H1 (cell line): ENCODE measurements around the gene OPRD1. TPM values are rescaled to one million over a fixed set of nuclear protein-coding genes. Genes with fewer than 3 reads are reported as not detected.
A peak's percentile ranks its signal among the peaks of the same experiment; 100 is the strongest.

Experiments
- CTCF ChIA-PET: fragments of 300-600 bp; sonication (Branson Sonifier 250); formaldehyde crosslinking; loops from one replicate; lab custom pipeline; 2021; ENCODE audit not compliant: partially characterized antibody; lab: Charles Lee
- POLR2A ChIA-PET: fragments of 300-600 bp; sonication (Branson Sonifier 250); formaldehyde crosslinking; loops from one replicate; lab custom pipeline; 2021; ENCODE audit warnings: inconsistent platforms; ENCODE audit not compliant: partially characterized antibody; lab: Charles Lee
- DNase-seq, 2 experiments: peaks; one replicate each; pipeline versions ENCODE4 v3.0.0 to v3.0.0-alpha.2; 2010 to 2022; ENCODE audit warnings: low spot score in 2 of 2, low read depth in 1 of 2, mixed read lengths in 1 of 2
- FAIRE-seq: peaks from 2 replicates; lab custom pipeline; 2011; peaks lifted over from hg19 to GRCh38; lab: Jason Lieb, UNC
- H2AFZ ChIP-seq: 2 replicates; pipeline ENCODE4 v1.8.1; 2012; ENCODE audit warnings: low read length, inconsistent platforms
- H2AK5ac ChIP-seq: 2 replicates; pipeline ENCODE4 v1.6.1; 2013; ENCODE audit warnings: low read depth, low read length
- H2BK120ac ChIP-seq: replicated peaks from 2 replicates; pipeline ENCODE3; 2013; ENCODE audit warnings: low read depth, low read length, inconsistent platforms
- H2BK12ac ChIP-seq: 2 replicates; pipeline ENCODE4 v1.6.1; 2013; ENCODE audit warnings: low read depth, low read length
- H2BK15ac ChIP-seq: 2 replicates; pipeline ENCODE4 v1.6.1; 2013; ENCODE audit warnings: low read length
- H2BK20ac ChIP-seq: 2 replicates; pipeline ENCODE4 v1.6.1; 2013; ENCODE audit warnings: low read length
- H2BK5ac ChIP-seq: 2 replicates; pipeline ENCODE4 v1.6.1; 2013; ENCODE audit warnings: low read depth, low read length
- H3K14ac ChIP-seq: 2 replicates; pipeline ENCODE4 v1.6.1; 2013; ENCODE audit warnings: inconsistent platforms; ENCODE audit not compliant: insufficient read length
- H3K18ac ChIP-seq: 2 replicates; pipeline ENCODE4 v1.6.1; 2013; ENCODE audit warnings: low read length; ENCODE audit errors: extremely low read depth
- H3K23ac ChIP-seq: 2 replicates; pipeline ENCODE4 v1.6.1; 2013; ENCODE audit warnings: inconsistent platforms; ENCODE audit not compliant: insufficient read length
- H3K23me2 ChIP-seq: 2 replicates; pipeline ENCODE4 v1.6.1; 2013; ENCODE audit warnings: low read depth, low read length
- H3K27ac ChIP-seq: 2 replicates; pipeline ENCODE4 v1.6.1; 2011; ENCODE audit warnings: low read depth, low read length, inconsistent platforms
- H3K27me3 ChIP-seq, 4 experiments: replicated peaks in 1 of 4; 1 replicate in 1 of 4; 2 replicates in 3 of 4; pipeline versions ENCODE4 v1.6.1 to v1.8.1; 2011 to 2013; ENCODE audit warnings: low read length in 3 of 4, mild to moderate bottlenecking in 3 of 4, inconsistent platforms in 2 of 4, mixed read lengths in 2 of 4, moderate library complexity in 1 of 4; ENCODE audit not compliant: control insufficient read depth in 3 of 4, insufficient read depth in 3 of 4; ENCODE audit errors: extremely low read depth in 1 of 4
- H3K36me3 ChIP-seq, 4 experiments: 2 replicates each; pipeline versions ENCODE4 v1.6.1 to v1.8.1; 2011 to 2013; ENCODE audit warnings: mild to moderate bottlenecking in 4 of 4, low read length in 3 of 4, moderate library complexity in 2 of 4, control low read depth in 1 of 4, inconsistent platforms in 1 of 4; ENCODE audit not compliant: insufficient read depth in 4 of 4, control insufficient read depth in 2 of 4
- H3K4ac ChIP-seq: replicated peaks from 2 replicates; pipeline ENCODE3; 2013; ENCODE audit warnings: low read length, low read depth, mixed read lengths, inconsistent platforms; ENCODE audit not compliant: insufficient read length
- H3K4me1 ChIP-seq, 4 experiments: replicated peaks in 1 of 4; 1 replicate in 1 of 4; 2 replicates in 3 of 4; pipeline versions ENCODE4 v1.6.1 to v1.8.1; 2011 to 2013; ENCODE audit warnings: low read length in 3 of 4, inconsistent platforms in 2 of 4, mixed read lengths in 1 of 4; ENCODE audit not compliant: insufficient read depth in 4 of 4, control insufficient read depth in 3 of 4
- H3K4me2 ChIP-seq, 2 experiments: 2 replicates each; pipeline versions ENCODE4 v1.6.1 to v1.8.1; 2011 to 2013; ENCODE audit warnings: low read depth in 2 of 2, low read length in 2 of 2, control low read depth in 1 of 2, inconsistent platforms in 1 of 2, mild to moderate bottlenecking in 1 of 2; ENCODE audit not compliant: insufficient read depth in 1 of 2
- H3K4me3 ChIP-seq, 4 experiments: fragments of 200-600, 300-600 bp in 1 of 4; sonication (generic), shearing (Covaris generic), sonication (Bioruptor Twin) in 1 of 4; 2 replicates each; pipeline versions ENCODE4 v1.5.1 to v1.8.1; 2011 to 2016; ENCODE audit warnings: low read length in 4 of 4, low read depth in 3 of 4, control low read depth in 2 of 4, inconsistent platforms in 2 of 4, mild to moderate bottlenecking in 2 of 4, mixed read lengths in 1 of 4, moderate library complexity in 1 of 4; ENCODE audit not compliant: insufficient read depth in 2 of 4; ENCODE audit errors: extremely low read depth in 1 of 4
- H3K56ac ChIP-seq: replicated peaks from 2 replicates; pipeline ENCODE3; 2013; ENCODE audit warnings: low read depth, mild to moderate bottlenecking, mixed read lengths, low read length, inconsistent platforms; ENCODE audit not compliant: insufficient read length
- H3K79me1 ChIP-seq: 2 replicates; pipeline ENCODE4 v1.6.1; 2013; ENCODE audit warnings: low read depth, low read length, control low read depth
- H3K79me2 ChIP-seq, 2 experiments: 2 replicates each; pipeline versions ENCODE4 v1.6.1 to v1.8.1; 2012 to 2013; ENCODE audit warnings: low read length in 2 of 2, mild to moderate bottlenecking in 2 of 2, inconsistent platforms in 1 of 2; ENCODE audit not compliant: insufficient read depth in 2 of 2, control insufficient read depth in 1 of 2
- H3K9ac ChIP-seq, 4 experiments: replicated peaks in 1 of 4; 1 replicate in 1 of 4; 2 replicates in 3 of 4; pipeline versions ENCODE4 v1.6.1 to v1.8.1; 2011 to 2013; ENCODE audit warnings: low read depth in 3 of 4, low read length in 3 of 4, control low read depth in 2 of 4, mild to moderate bottlenecking in 2 of 4, moderate library complexity in 2 of 4, inconsistent platforms in 1 of 4; ENCODE audit errors: extremely low read depth in 1 of 4
- H3K9me3 ChIP-seq, 2 experiments: 2 replicates each; pipeline versions ENCODE4 v1.6.1 to v1.8.1; 2012 to 2013; ENCODE audit warnings: mild to moderate bottlenecking in 2 of 2, moderate library complexity in 2 of 2, control low read depth in 1 of 2, inconsistent platforms in 1 of 2, low read depth in 1 of 2, low read length in 1 of 2, mixed read lengths in 1 of 2; ENCODE audit not compliant: insufficient read depth in 2 of 2
- H4K20me1 ChIP-seq, 2 experiments: replicated peaks in 1 of 2; 2 replicates each; pipeline versions ENCODE3 to v1.8.1; 2011 to 2013; ENCODE audit warnings: inconsistent platforms in 2 of 2, low read length in 2 of 2, mild to moderate bottlenecking in 1 of 2; ENCODE audit not compliant: insufficient read depth in 2 of 2, control insufficient read depth in 1 of 2
- H4K5ac ChIP-seq: 2 replicates; pipeline ENCODE4 v1.6.1; 2013; ENCODE audit warnings: low read length, low read depth, mixed read lengths, inconsistent platforms; ENCODE audit not compliant: insufficient read length
- H4K8ac ChIP-seq: 2 replicates; pipeline ENCODE4 v1.8.0; 2013; ENCODE audit warnings: mild to moderate bottlenecking, moderate library complexity, low read length, inconsistent platforms; ENCODE audit not compliant: insufficient read depth; ENCODE audit errors: extremely low read depth
- H4K91ac ChIP-seq: replicated peaks from 2 replicates; pipeline ENCODE3; 2013; ENCODE audit warnings: low read length, mixed read lengths, inconsistent platforms; ENCODE audit not compliant: insufficient read length
- CREB1 ChIP-seq: IDR thresholded peaks from 2 replicates; pipeline ENCODE4 v1.6.1; 2012; ENCODE audit warnings: inconsistent platforms
- CTCF ChIP-seq, 3 experiments: IDR thresholded peaks; 1 replicate in 2 of 3; 2 replicates in 1 of 3; pipeline versions ENCODE4 v1.5.1 to v1.6.1; 2011; ENCODE audit warnings: low read length in 3 of 3, mild to moderate bottlenecking in 3 of 3, inconsistent platforms in 2 of 3, low read depth in 1 of 3, moderate library complexity in 1 of 3; ENCODE audit not compliant: insufficient read depth in 1 of 3; ENCODE audit errors: control extremely low read depth in 1 of 3
- JUN ChIP-seq: IDR thresholded peaks from 2 replicates; pipeline ENCODE4 v1.6.1; 2011; ENCODE audit warnings: low read depth, mild to moderate bottlenecking, improper control_type of control experiment, low read length
- JUND ChIP-seq: IDR thresholded peaks from 2 replicates; pipeline ENCODE4 v1.6.1; 2011; ENCODE audit warnings: mild to moderate bottlenecking, improper control_type of control experiment, low read length
- RXRA ChIP-seq: IDR thresholded peaks from 2 replicates; pipeline ENCODE4 v1.6.1; 2011; ENCODE audit warnings: low read depth, mild to moderate bottlenecking, low read length, moderate library complexity; ENCODE audit not compliant: insufficient read depth
- SIRT6 ChIP-seq: IDR thresholded peaks from one replicate; pipeline ENCODE4 v1.7.1; 2012; ENCODE audit warnings: low read length, inconsistent platforms
- SP2 ChIP-seq: IDR thresholded peaks from 2 replicates; pipeline ENCODE4 v1.6.1; 2012; ENCODE audit warnings: mild to moderate bottlenecking, low read length, inconsistent platforms
- USF2 ChIP-seq: IDR thresholded peaks from 2 replicates; pipeline ENCODE4 v1.6.1; 2011; ENCODE audit warnings: low read length, improper control_type of control experiment
- WGBS, 2 experiments: shearing (Covaris generic) in 1 of 2; methylation state at CpG; one replicate each; pipeline versions ENCODE4 v1.1.6 to v1.1.7; 2013 to 2015; ENCODE audit warnings: low lambda C conversion rate in 2 of 2, mixed read lengths in 2 of 2, inconsistent platforms in 1 of 2, low coverage in 1 of 2, missing lambda C conversion rate in 1 of 2; ENCODE audit not compliant: insufficient replicate concordance in 2 of 2, insufficient coverage in 1 of 2, insufficient read length in 1 of 2; ENCODE audit errors: extremely low coverage in 1 of 2, missing lambda C conversion rate in 1 of 2; 5-methylcytosine and 5-hydroxymethylcytosine counted together
- polyA plus RNA-seq, 7 experiments: library from polyadenylated mRNA; depleted of rRNA in 3 of 7; stranded (reverse) in 5 of 7; unstranded in 2 of 7; fragments of >200 nt in 5 of 7; fragments of 200-250 nt in 2 of 7; gene quantifications; 1 replicate in 5 of 7; 2 replicates in 1 of 7; 4 replicates in 1 of 7; pipeline versions ENCODE4 v1.2.1 to v1.2.3, GENCODE V29; 2011 to 2013; ENCODE audit warnings: missing spikeins in 2 of 7, mixed read lengths in 2 of 7
- total RNA-seq: library from RNA; stranded (reverse); fragmentation: NEBNext Ultra II Directional; extraction: Animal tissue kit (Norgen Biotek cat#: 25700); gene quantifications from 2 replicates; pipeline ENCODE4 v1.2.1, GENCODE V29; 2021

The OPRD1 gene
- total and polyA plus RNA-seq, 2 of the 8 experiments (the other 6 are each of a cell fraction or from before 2014, with no cell fraction given) = 2.6 to 3.7 TPM

GRCh38 chr1:28792644-28793121 lies 19.3 kb upstream of the OPRD1 start:
- Histone ChIP-seq H3K56ac (no peak overlapping the region), H2BK120ac (no peak overlapping the region), H2BK20ac (no peak overlapping the region), H3K79me2 (no peaks in the 10 kb centered on the region), H2BK5ac (no peak overlapping the region), H3K9ac (no peak overlapping the region), H4K91ac (no peak overlapping the region), H4K20me1 (no peaks in the 10 kb centered on the region), H3K36me3 (no peaks in the 10 kb centered on the region), H3K23me2 (no peaks in the 10 kb centered on the region), H2BK12ac (no peak overlapping the region; the same call in 1 of the 2 replicates), H3K79me1 (no peaks in the 10 kb centered on the region), H3K4me2 (no peak overlapping the region), H3K4ac (no peak overlapping the region), H2AK5ac (no peak overlapping the region), H3K27ac (no peak overlapping the region), H4K8ac (no peak overlapping the region), H3K9me3 (no peaks in the 10 kb centered on the region), H3K27me3 (no peaks in the 10 kb centered on the region), H3K23ac (no peak overlapping the region), H3K14ac (no peak overlapping the region), H2BK15ac (no peak overlapping the region), H3K18ac (no peak overlapping the region), H2AFZ (0 out of 2 replicates have a peak overlapping the region, but pooled peaks have one; percentile 10), H3K4me3 (no peak overlapping the region), H3K4me1 (peaks cover 0 to 8% (median 2%) of the 10 kb centered on the region in 4 experiments; a peak in 2 of 7 replicates), H4K5ac (no peak overlapping the region)
- FAIRE-seq (no peak), DNase-seq (no peak)
- TF ChIP-seq SIRT6 (no peak), CTCF (IDR thresholded peaks at IDR 0.05; ENCODE audit: control extremely low read depth in 1 of 3, insufficient read depth in 1 of 3, low read depth in 1 of 3, low read length in 3 of 3) (no peak), RXRA (no peak), USF2 (no peak), JUND (no peak), SP2 (no peak), JUN (no peak), CREB1 (no peak)
- POLR2A ChIA-PET = interaction anchor here (0.6 to 1.1 kb wide), 3 partner anchors 44 to 211 kb away, joined by 3 to 4 read pairs (median 3); partner anchors contain the start of gene GMEB1
- CTCF ChIA-PET = interaction anchor here (0.6 to 8.7 kb wide), 8 partner anchors 9 to 89 kb away, joined by 3 to 106 read pairs (median 4); no protein-coding TSS in a partner anchor
- WGBS, 2 experiments = 71% methylated on average over 1 of the region's 1 CpG; no CpG with 5 or more reads in 1 of the 2 experiments
